ENCODE results near the gene WDR53. TPM values are rescaled to one million over a fixed set of nuclear protein-coding genes. Genes with fewer than 3 reads are reported as not detected.

The WDR53 gene
- total RNA-seq, 1 donor from 2014 or later, result 11.0 TPM

DNA sequence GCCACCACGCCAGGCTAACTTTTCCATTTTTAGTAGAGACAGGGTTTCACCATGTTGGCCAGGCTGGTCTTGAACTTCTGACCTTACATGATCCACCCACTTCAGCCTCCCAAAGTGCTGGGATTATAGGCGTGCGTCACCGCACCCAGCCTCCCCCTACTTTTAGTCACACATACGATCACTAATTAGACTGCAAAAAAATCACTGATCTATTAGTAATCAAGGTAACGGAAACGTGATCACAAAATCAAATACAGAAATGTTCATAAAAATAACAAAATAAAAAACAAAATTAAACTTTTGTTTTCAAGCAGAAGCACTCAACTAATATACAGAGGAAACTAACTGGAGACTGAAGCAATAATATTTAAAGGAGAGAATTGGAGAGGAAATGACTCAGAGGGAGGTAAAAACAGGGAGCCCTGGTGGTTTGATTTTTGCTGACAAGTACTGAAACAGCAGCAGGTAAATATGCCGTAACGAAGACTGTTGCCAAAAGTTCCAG is 4.6 kb downstream of the WDR53 start:
- Histone ChIP-seq H2AFZ (ENCODE audit: low read depth, low read length) (no peak overlapping the region), H3K4me2 (ENCODE audit: low read length) (peak overlapping the region; percentile 36), H3K4me3 (ENCODE audit: insufficient read depth, low read depth, low read length) (no peak overlapping the region), H3K4me1 (ENCODE audit: insufficient read depth, low read length) (peaks cover 12% of the 10 kb centered on the region), H3K9me3 (ENCODE audit: insufficient read depth, low read depth, low read length) (no peaks in the 10 kb centered on the region), H3K27me3 (ENCODE audit: insufficient read depth, low read length) (no peaks in the 10 kb centered on the region), H4K20me1 (ENCODE audit: insufficient read depth, low read length) (no peaks in the 10 kb centered on the region), H3K79me2 (ENCODE audit: insufficient read depth, low read length) (peaks cover 40% of the 10 kb centered on the region), H3K27ac (ENCODE audit: low read depth, low read length) (no peak overlapping the region), H3K36me3 (ENCODE audit: insufficient read depth, low read length) (no peaks in the 10 kb centered on the region), H3K9ac (ENCODE audit: low read length) (no peak overlapping the region)
- DNase-seq (ENCODE audit: low read depth) (peak; percentile 32), FAIRE-seq (no peak)
- TF ChIP-seq, protein P1, sequence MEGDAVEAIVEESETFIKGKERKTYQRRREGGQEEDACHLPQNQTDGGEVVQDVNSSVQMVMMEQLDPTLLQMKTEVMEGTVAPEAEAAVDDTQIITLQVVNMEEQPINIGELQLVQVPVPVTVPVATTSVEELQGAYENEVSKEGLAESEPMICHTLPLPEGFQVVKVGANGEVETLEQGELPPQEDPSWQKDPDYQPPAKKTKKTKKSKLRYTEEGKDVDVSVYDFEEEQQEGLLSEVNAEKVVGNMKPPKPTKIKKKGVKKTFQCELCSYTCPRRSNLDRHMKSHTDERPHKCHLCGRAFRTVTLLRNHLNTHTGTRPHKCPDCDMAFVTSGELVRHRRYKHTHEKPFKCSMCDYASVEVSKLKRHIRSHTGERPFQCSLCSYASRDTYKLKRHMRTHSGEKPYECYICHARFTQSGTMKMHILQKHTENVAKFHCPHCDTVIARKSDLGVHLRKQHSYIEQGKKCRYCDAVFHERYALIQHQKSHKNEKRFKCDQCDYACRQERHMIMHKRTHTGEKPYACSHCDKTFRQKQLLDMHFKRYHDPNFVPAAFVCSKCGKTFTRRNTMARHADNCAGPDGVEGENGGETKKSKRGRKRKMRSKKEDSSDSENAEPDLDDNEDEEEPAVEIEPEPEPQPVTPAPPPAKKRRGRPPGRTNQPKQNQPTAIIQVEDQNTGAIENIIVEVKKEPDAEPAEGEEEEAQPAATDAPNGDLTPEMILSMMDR (IDR thresholded peaks at IDR 0.05; ENCODE audit: insufficient read depth, low read depth, low read length), result no peak
- no peak for TF ChIP-seq EZH2 (IDR thresholded peaks at IDR 0.05; ENCODE audit: insufficient read depth, low read length)
- H3K27me3 Mint-ChIP-seq (ENCODE audit: low read depth, unreplicated experiment), result no peaks in the 10 kb centered on the region
- H3K4me3 Mint-ChIP-seq (ENCODE audit: unreplicated experiment), result no peak overlapping the region
- H3K27ac Mint-ChIP-seq (ENCODE audit: unreplicated experiment), result no peak overlapping the region
- no peaks in the 10 kb centered on the region for H3K9me3 Mint-ChIP-seq (ENCODE audit: unreplicated experiment)
- H3K36me3 Mint-ChIP-seq (ENCODE audit: low read depth, unreplicated experiment), result peaks cover 5% of the 10 kb centered on the region
- peaks cover 8% of the 10 kb centered on the region for H3K4me1 Mint-ChIP-seq (ENCODE audit: low read depth, unreplicated experiment)

DNA sequence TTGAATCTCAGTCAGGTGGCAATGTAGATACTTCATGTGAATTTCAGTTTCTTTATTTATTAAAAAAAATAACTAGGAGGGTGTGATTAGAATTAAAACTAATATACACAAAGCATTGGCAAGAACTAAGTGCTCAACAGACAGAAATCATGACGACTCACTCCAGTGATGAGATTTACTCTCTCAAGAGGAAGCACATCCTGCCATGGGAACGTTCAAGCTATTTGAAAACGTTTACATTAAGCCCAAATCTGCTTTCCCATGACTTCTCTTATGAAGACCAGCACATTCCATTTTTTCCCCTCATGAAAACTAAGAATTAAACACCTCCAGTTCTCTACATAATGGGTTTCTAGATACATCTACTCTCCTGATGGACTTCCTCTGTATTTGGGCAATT is 8.5 kb downstream of the WDR53 start:
- no peaks in the 10 kb centered on the region for H3K27me3 Mint-ChIP-seq (ENCODE audit: low read depth, unreplicated experiment)
- Histone ChIP-seq H2AFZ (ENCODE audit: low read depth, low read length) (no peak overlapping the region), H3K9ac (ENCODE audit: low read length) (no peak overlapping the region), H3K79me2 (ENCODE audit: insufficient read depth, low read length) (peaks cover 21% of the 10 kb centered on the region), H3K4me3 (ENCODE audit: insufficient read depth, low read depth, low read length) (no peak overlapping the region), H3K4me2 (ENCODE audit: low read length) (no peak overlapping the region), H3K27me3 (ENCODE audit: insufficient read depth, low read length) (no peaks in the 10 kb centered on the region), H4K20me1 (ENCODE audit: insufficient read depth, low read length) (no peaks in the 10 kb centered on the region), H3K4me1 (ENCODE audit: insufficient read depth, low read length) (peaks cover 7% of the 10 kb centered on the region), H3K9me3 (ENCODE audit: insufficient read depth, low read depth, low read length) (no peaks in the 10 kb centered on the region), H3K27ac (ENCODE audit: low read depth, low read length) (no peak overlapping the region), H3K36me3 (ENCODE audit: insufficient read depth, low read length) (no peaks in the 10 kb centered on the region)
- FAIRE-seq, result no peak
- no peak overlapping the region for H3K27ac Mint-ChIP-seq (ENCODE audit: unreplicated experiment)
- no peaks in the 10 kb centered on the region for H3K9me3 Mint-ChIP-seq (ENCODE audit: unreplicated experiment)
- peaks cover 2% of the 10 kb centered on the region for H3K36me3 Mint-ChIP-seq (ENCODE audit: low read depth, unreplicated experiment)
- DNase-seq (ENCODE audit: low read depth), result no peak
- no peak for TF ChIP-seq EZH2 (IDR thresholded peaks at IDR 0.05; ENCODE audit: insufficient read depth, low read length)
- TF ChIP-seq, protein P1 (IDR thresholded peaks at IDR 0.05; ENCODE audit: insufficient read depth, low read depth, low read length), result no peak
- peaks cover 8% of the 10 kb centered on the region for H3K4me1 Mint-ChIP-seq (ENCODE audit: low read depth, unreplicated experiment)
- no peak overlapping the region for H3K4me3 Mint-ChIP-seq (ENCODE audit: unreplicated experiment)

DNA sequence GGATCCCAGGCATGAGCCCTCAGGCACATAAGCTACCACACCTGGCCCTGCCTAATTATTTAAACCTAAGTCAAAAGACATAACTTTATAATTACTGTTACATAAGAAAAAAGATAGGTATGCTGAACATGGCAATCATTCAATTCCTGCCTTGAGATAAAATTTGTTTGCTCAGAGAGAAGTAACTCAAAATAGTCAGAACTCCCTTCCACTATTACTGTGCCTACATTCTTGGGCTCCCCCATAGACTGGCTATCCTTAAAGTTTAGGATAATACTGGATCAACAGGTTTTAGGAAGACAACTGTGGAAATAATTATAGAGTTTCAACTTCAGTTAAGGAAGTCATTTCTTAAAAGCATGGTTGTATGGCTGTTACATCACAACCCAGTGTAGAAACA is 9.9 kb downstream of the WDR53 start:
- Histone ChIP-seq H3K36me3 (ENCODE audit: insufficient read depth, low read length) (no peaks in the 10 kb centered on the region), H3K9me3 (ENCODE audit: insufficient read depth, low read depth, low read length) (no peaks in the 10 kb centered on the region), H3K4me1 (ENCODE audit: insufficient read depth, low read length) (peaks cover under 1% of the 10 kb centered on the region), H3K79me2 (ENCODE audit: insufficient read depth, low read length) (peaks cover 21% of the 10 kb centered on the region), H2AFZ (ENCODE audit: low read depth, low read length) (no peak overlapping the region), H3K27me3 (ENCODE audit: insufficient read depth, low read length) (no peaks in the 10 kb centered on the region), H3K27ac (ENCODE audit: low read depth, low read length) (no peak overlapping the region), H3K9ac (ENCODE audit: low read length) (no peak overlapping the region), H4K20me1 (ENCODE audit: insufficient read depth, low read length) (no peaks in the 10 kb centered on the region), H3K4me3 (ENCODE audit: insufficient read depth, low read depth, low read length) (no peak overlapping the region), H3K4me2 (ENCODE audit: low read length) (no peak overlapping the region)
- no peaks in the 10 kb centered on the region for H3K27me3 Mint-ChIP-seq (ENCODE audit: low read depth, unreplicated experiment)
- H3K4me3 Mint-ChIP-seq (ENCODE audit: unreplicated experiment), result no peak overlapping the region
- no peak overlapping the region for H3K27ac Mint-ChIP-seq (ENCODE audit: unreplicated experiment)
- no peak for FAIRE-seq
- TF ChIP-seq, protein P1 (IDR thresholded peaks at IDR 0.05; ENCODE audit: insufficient read depth, low read depth, low read length), result no peak
- TF ChIP-seq EZH2 (IDR thresholded peaks at IDR 0.05; ENCODE audit: insufficient read depth, low read length), result no peak
- H3K36me3 Mint-ChIP-seq (ENCODE audit: low read depth, unreplicated experiment), result peaks cover 4% of the 10 kb centered on the region
- H3K4me1 Mint-ChIP-seq (ENCODE audit: low read depth, unreplicated experiment), result peaks cover 2% of the 10 kb centered on the region
- DNase-seq (ENCODE audit: low read depth), result no peak
- no peaks in the 10 kb centered on the region for H3K9me3 Mint-ChIP-seq (ENCODE audit: unreplicated experiment)

Data from astrocyte (in vitro differentiated cells and primary cell).